ENCODE measurements around the gene IFT88.

The IFT88 gene

GRCh38 chr13:20566898-20567874 is at the start of gene IFT88:
IFT88 (plus strand) TSS chr13:20567157; CDS start chr13:20574386, 7,229 bp downstream.
- peak; percentile 78 for DNase-seq (ENCODE audit: low spot score)

GRCh38 chr13:20518660-20519100 is 48.3 kb upstream of the IFT88 start:
- DNase-seq (ENCODE audit: low spot score) = no peak

- no peak for DNase-seq (ENCODE audit: low spot score)
Measured at GRCh38 chr13:20519875-20520274, 47.1 kb upstream of the IFT88 start.

GRCh38 chr13:20521364-20522115 is 45.4 kb upstream of the IFT88 start:
- no peak for DNase-seq (ENCODE audit: low spot score)

- DNase-seq (ENCODE audit: low spot score) = peak; percentile 18
Measured at GRCh38 chr13:20525144-20525600, 41.8 kb upstream of the IFT88 start.

- DNase-seq (ENCODE audit: low spot score) = peak; percentile 67
Measured at GRCh38 chr13:20525601-20526544, 41.1 kb upstream of the IFT88 start, which contains the start of gene CRYL1. CRYL1 (minus strand) TSS chr13:20525857; CDS start chr13:20525794, 63 bp downstream.

- DNase-seq (ENCODE audit: low spot score) = no peak
Measured at GRCh38 chr13:20526664-20527063, 40.3 kb upstream of the IFT88 start.

GRCh38 chr13:20528452-20528851 is 38.5 kb upstream of the IFT88 start:
- DNase-seq (ENCODE audit: low spot score) = no peak

GRCh38 chr13:20534038-20534608 is 32.8 kb upstream of the IFT88 start:
- DNase-seq (ENCODE audit: low spot score) = no peak

GRCh38 chr13:20536992-20537391 is 30.0 kb upstream of the IFT88 start:
- no peak for DNase-seq (ENCODE audit: low spot score)

GRCh38 chr13:20544201-20544923 is 22.6 kb upstream of the IFT88 start:
- no peak for DNase-seq (ENCODE audit: low spot score)

- peak; percentile 10 for DNase-seq (ENCODE audit: low spot score)
Measured at GRCh38 chr13:20546556-20546955, 20.4 kb upstream of the IFT88 start.

GRCh38 chr13:20547479-20547908 is 19.5 kb upstream of the IFT88 start:
- no peak for DNase-seq (ENCODE audit: low spot score)

- no peak for DNase-seq (ENCODE audit: low spot score)
Measured at GRCh38 chr13:20550799-20551198, 16.2 kb upstream of the IFT88 start.

GRCh38 chr13:20553311-20553710 is 13.6 kb upstream of the IFT88 start:
- DNase-seq (ENCODE audit: low spot score) = no peak

- DNase-seq (ENCODE audit: low spot score) = no peak
Measured at GRCh38 chr13:20558982-20559381, 8.0 kb upstream of the IFT88 start.

- no peak for DNase-seq (ENCODE audit: low spot score)
Measured at GRCh38 chr13:20559659-20560356, 7.1 kb upstream of the IFT88 start.

- DNase-seq (ENCODE audit: low spot score) = no peak
Measured at GRCh38 chr13:20561741-20562140, 5.2 kb upstream of the IFT88 start.

- DNase-seq (ENCODE audit: low spot score) = no peak
Measured at GRCh38 chr13:20565115-20565736, 1.7 kb upstream of the IFT88 start.

All from CD4-positive, alpha-beta T cell treated with Interleukin-2 at 100 ng/mL for 4 hours (primary cell).